GM19351 (cell line): ENCODE data around the gene RRM2.

Source experiments
- ATAC-seq: cut with Tn5 transposase; IDR thresholded peaks from one replicate; pipeline ENCODE4 v1.9.1; 2021; ENCODE audit warnings: mild to moderate bottlenecking, moderate library complexity; ENCODE audit not compliant: unreplicated experiment

Gene RRM2

GRCh38 chr2:10169053-10169578 is 46.6 kb downstream of the RRM2 start:
- ATAC-seq: no peak

- no peak for ATAC-seq
These were observed 47.0 kb downstream of the RRM2 start for GRCh38 chr2:10169581-10169980.

- ATAC-seq: no peak
These were observed 47.7 kb downstream of the RRM2 start for GRCh38 chr2:10170256-10170655.

GRCh38 chr2:10171006-10171800 is 48.7 kb downstream of the RRM2 start:
- no peak for ATAC-seq

GRCh38 chr2:10172033-10172871 is 49.7 kb downstream of the RRM2 start:
- no peak for ATAC-seq

DNA sequence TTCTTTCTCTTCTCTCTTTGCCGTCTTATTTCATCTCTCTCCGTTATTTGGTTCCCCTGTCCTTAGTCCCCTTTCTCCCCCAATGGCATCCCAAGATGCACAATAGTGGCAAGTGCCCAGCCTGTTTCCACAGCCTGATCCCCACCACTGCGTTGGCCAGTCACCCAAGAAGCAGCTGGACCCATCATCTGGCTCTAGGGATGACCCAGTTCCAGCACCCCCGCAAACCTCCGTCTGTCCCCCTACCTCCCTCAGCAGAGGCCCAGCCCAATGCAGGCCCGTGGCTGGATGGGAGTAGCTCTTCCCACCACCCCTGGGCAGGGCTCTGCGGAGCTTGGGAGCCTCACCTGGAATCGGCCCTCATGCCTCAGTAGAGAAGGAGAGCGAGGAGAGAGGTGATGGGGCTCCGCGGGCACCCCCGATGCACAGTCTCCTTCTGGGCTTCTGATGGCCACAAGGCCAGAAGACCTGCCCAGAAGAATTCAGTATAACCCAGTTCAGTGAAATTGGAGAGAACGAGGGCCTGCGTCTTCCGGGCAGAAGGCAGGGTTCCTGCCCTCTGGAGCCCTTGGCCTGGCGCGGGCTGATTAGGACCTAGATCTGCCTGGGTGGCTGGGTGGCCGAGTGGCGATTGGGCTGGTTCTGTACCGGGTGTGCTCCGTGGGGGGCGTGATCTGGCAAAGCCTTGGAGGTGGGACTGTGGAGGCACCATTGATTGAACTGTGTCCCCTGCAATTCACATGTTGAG is 50.9 kb downstream of the RRM2 start:
- no peak for ATAC-seq

DNA sequence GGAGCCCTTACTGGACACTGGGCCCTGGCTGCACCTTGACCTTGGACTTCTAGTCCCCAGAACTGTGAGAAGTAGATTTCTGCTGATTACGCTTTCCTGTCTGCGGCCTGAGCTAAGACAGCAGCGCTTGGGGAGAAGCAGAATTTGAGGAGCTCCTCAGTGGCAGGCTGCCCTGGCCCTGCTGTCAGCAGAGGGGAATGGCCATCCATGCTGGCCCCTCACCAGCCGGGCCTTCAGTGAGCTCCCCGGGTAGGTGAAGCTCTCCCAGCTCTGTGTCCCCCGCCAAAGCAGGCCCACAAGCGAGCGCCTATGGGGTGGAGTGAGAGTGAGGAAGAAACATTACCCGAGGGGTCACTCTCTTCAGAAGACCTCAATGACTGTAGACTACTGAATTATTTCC is 51.6 kb downstream of the RRM2 start:
- no peak for ATAC-seq

DNA sequence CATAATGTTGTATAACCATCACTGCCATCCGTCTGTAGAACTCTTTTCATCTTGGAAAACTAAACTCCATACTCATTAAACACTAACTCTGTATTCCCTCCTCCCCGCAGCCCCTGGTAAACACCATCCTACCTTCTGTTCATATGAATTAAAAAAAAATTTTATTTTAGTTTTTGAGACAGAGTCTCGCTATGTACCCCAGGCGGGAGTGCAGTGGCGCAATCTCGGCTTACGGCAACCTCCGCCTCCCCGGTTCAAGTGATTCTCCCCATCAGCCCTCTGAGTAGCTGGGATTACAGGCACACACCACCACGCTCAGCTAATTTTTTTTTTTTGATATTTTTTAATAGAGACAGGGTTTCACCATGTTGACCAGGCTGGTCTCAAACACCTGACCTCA is 52.9 kb downstream of the RRM2 start:
- ATAC-seq: no peak

DNA sequence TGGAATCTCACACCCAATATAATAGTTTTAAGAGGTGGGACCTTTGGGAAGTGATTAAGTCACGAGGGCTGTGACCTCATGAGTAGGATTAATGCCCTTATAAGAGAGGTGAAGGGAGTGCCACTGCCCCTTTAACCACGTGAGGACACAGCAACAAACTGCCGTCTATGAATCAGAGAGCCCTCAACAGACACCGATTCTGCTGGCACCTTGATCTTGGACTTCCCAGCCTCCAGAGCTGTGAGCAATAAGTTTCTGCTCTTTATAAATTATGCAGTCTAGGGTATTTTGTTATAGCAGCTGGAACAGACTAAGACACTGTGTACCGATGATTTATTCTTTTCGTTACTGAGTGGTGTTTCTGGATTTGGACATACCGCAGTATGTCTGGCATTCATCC is 56.2 kb downstream of the RRM2 start:
- no peak for ATAC-seq

- ATAC-seq: no peak
These were observed 56.9 kb downstream of the RRM2 start for GRCh38 chr2:10179422-10179821.

DNA sequence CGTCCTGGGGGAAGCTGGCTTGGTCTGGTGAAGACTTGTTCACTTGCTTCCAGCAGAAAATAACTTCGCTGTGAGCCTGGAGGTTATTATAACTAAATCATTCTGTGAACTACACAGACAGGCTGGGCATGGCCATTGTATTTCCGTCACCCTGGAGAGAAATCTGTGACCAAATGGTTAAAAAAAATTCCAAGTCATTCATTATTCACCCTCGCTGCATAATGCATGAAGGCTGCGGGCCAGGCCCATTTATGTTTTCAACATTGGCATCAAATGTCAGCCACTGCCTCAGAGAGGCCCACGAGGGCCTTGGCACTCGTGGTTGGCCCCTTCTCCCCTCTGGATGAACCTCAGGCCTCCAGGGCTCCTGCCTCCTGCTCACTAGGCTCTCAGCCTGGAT is 57.7 kb downstream of the RRM2 start:
- no peak for ATAC-seq
